Daoy (cell line): Measurements from ENCODE around the gene USH2A. TPM values are rescaled to one million over a fixed set of nuclear protein-coding genes. Genes with fewer than 3 reads are reported as not detected.
A peak's percentile ranks its signal among the peaks of the same experiment; 100 is the strongest.
"Not testable (repeated sequence)": the region's sequence is repeated elsewhere in the genome, so short reads cannot be mapped to it uniquely, and the experiment has no call there.

Experiments
- DNase-seq: peaks from one replicate; pipeline ENCODE4 v3.0.0-alpha.2; 2015; ENCODE audit warnings: low read depth
- total RNA-seq: library from RNA; depleted of rRNA; stranded (reverse); fragments of >200 nt; shearing (Covaris generic); gene quantifications from 2 replicates; pipeline ENCODE4 v1.2.3, GENCODE V29; 2014

USH2A gene
- total RNA-seq, 1 experiment from 2014 or later: under 0.01 TPM

- DNase-seq: no peak
Measured at GRCh38 chr1:216193839-216194443, 229.3 kb downstream of the USH2A start.

- no peak for DNase-seq
Measured at GRCh38 chr1:216190438-216190837, 232.8 kb downstream of the USH2A start.

- DNase-seq: peak; percentile 67
Measured at GRCh38 chr1:216186816-216187215, 236.4 kb downstream of the USH2A start.

GRCh38 chr1:216186141-216186540, 237.1 kb downstream of the USH2A start:
- peak; percentile 15 for DNase-seq

GRCh38 chr1:216184126-216184680, 239.0 kb downstream of the USH2A start:
- DNase-seq: no peak

- peak; percentile 45 for DNase-seq
Measured at GRCh38 chr1:216183454-216183853, 239.8 kb downstream of the USH2A start.

GRCh38 chr1:216183007-216183406, 240.2 kb downstream of the USH2A start:
- peak; percentile 68 for DNase-seq

GRCh38 chr1:216181590-216181989, 241.7 kb downstream of the USH2A start:
- DNase-seq: no peak

- DNase-seq: no peak
Measured at GRCh38 chr1:216178281-216178680, 245.0 kb downstream of the USH2A start.

GRCh38 chr1:216176970-216177369, 246.3 kb downstream of the USH2A start:
- no peak for DNase-seq

- DNase-seq: peak; percentile 14
Measured at GRCh38 chr1:216175714-216176113, 247.5 kb downstream of the USH2A start.

GRCh38 chr1:216173376-216173995, 249.8 kb downstream of the USH2A start:
- no peak for DNase-seq

GRCh38 chr1:216169351-216169750, 253.9 kb downstream of the USH2A start:
- DNase-seq: no peak

GRCh38 chr1:216168546-216168945, 254.7 kb downstream of the USH2A start:
- DNase-seq: peak; percentile 13

- no peak for DNase-seq
Measured at GRCh38 chr1:216154063-216154462, 269.2 kb downstream of the USH2A start.

GRCh38 chr1:216153130-216153529, 270.1 kb downstream of the USH2A start:
- no peak for DNase-seq

- DNase-seq: not testable (repeated sequence)
Measured at GRCh38 chr1:216145451-216146018, 277.7 kb downstream of the USH2A start.

GRCh38 chr1:216144661-216145450, 278.4 kb downstream of the USH2A start:
- DNase-seq: no peak

- no peak for DNase-seq
Measured at GRCh38 chr1:216142921-216143320, 280.3 kb downstream of the USH2A start.

GRCh38 chr1:216140730-216141524, 282.3 kb downstream of the USH2A start:
- DNase-seq: no peak

GRCh38 chr1:216124192-216124781, 299.0 kb downstream of the USH2A start:
- DNase-seq: no peak
